ENCODE results near the gene NRXN3. TPM values are rescaled to one million over a fixed set of nuclear protein-coding genes. Genes with fewer than 3 reads are reported as not detected.

Gene NRXN3
- total and polyA plus RNA-seq, 4 donors = 0.07 to 1.2 (median 0.23) TPM

GRCh38 chr14:79278798-79279644 is 1108.8 kb downstream of the NRXN3 start (continued):
- no peak for TF ChIP-seq TAF1 (conservative IDR thresholded peaks at IDR 0.05)
- TF ChIP-seq SP1 (IDR thresholded peaks at IDR 0.05) = no peak
- TF ChIP-seq ZBTB33 (IDR thresholded peaks at IDR 0.05) = no peak
- TF ChIP-seq NR2F2 (IDR thresholded peaks at IDR 0.05) = no peak

- Histone ChIP-seq H3K9ac (ENCODE audit: low read depth in 1 of 2, low read length in 2 of 2) (no peak overlapping the region), H3K36me3 (ENCODE audit: control insufficient read depth in 4 of 4, insufficient read depth in 3 of 4, low read depth in 1 of 4, low read length in 3 of 4) (no peaks in the 10 kb centered on the region), H3K27me3 (ENCODE audit: control insufficient read depth in 4 of 4, insufficient read depth in 4 of 4, low read length in 3 of 4) (peaks cover 0 to 9% (median 1%) of the 10 kb centered on the region in 4 donors), H3K27ac (ENCODE audit: low read depth in 1 of 2, low read length in 2 of 2) (no peak overlapping the region), H3K4me3 (ENCODE audit: low read depth in 1 of 3, low read length in 3 of 3) (peak overlapping the region in 2 of 3 donors; percentile 50 to 59), H3K4me1 (ENCODE audit: control insufficient read depth in 4 of 4, insufficient read depth in 4 of 4, low read length in 3 of 4) (peaks cover 2 to 19% (median 15%) of the 10 kb centered on the region in 4 donors), H3K9me3 (ENCODE audit: control insufficient read depth in 4 of 4, low read length in 3 of 4) (no peaks in the 10 kb centered on the region)
- TF ChIP-seq TAF1 (conservative IDR thresholded peaks at IDR 0.05) (no peak), YY1 (IDR thresholded peaks at IDR 0.05) (no peak), CTCF (IDR thresholded peaks at IDR 0.05; ENCODE audit: low read depth, low read length, missing input control) (no peak)
- 4% methylated on average over 41 of the region's 41 CpGs for WGBS
- no peak for DNase-seq (ENCODE audit: low spot score)
Measured at GRCh38 chr14:79279645-79280597, 1109.7 kb downstream of the NRXN3 start.

- TF ChIP-seq MAX (IDR thresholded peaks at IDR 0.05) (no peak), REST (IDR thresholded peaks at IDR 0.05) (no peak), ATF3 (IDR thresholded peaks at IDR 0.05) (no peak), RXRA (IDR thresholded peaks at IDR 0.05) (no peak), HNF4G (IDR thresholded peaks at IDR 0.05) (no peak), JUND (IDR thresholded peaks at IDR 0.05) (no peak), NR2F2 (IDR thresholded peaks at IDR 0.05) (no peak)
- Histone ChIP-seq H3K9me3 (ENCODE audit: control insufficient read depth in 4 of 4, low read length in 3 of 4) (no peaks in the 10 kb centered on the region), H3K9ac (ENCODE audit: low read depth in 1 of 2, low read length in 2 of 2) (no peak overlapping the region), H3K4me1 (ENCODE audit: control insufficient read depth in 4 of 4, insufficient read depth in 4 of 4, low read length in 3 of 4) (peaks cover 2 to 19% (median 15%) of the 10 kb centered on the region in 4 donors), H3K4me3 (ENCODE audit: low read depth in 1 of 3, low read length in 3 of 3) (no peak overlapping the region), H3K36me3 (ENCODE audit: control insufficient read depth in 4 of 4, insufficient read depth in 3 of 4, low read depth in 1 of 4, low read length in 3 of 4) (no peaks in the 10 kb centered on the region), H3K27me3 (ENCODE audit: control insufficient read depth in 4 of 4, insufficient read depth in 4 of 4, low read length in 3 of 4) (peaks cover 0 to 13% (median 1%) of the 10 kb centered on the region in 4 donors), H3K27ac (ENCODE audit: low read depth in 1 of 2, low read length in 2 of 2) (no peak overlapping the region)
- 19% methylated on average over 6 of the region's 6 CpGs for WGBS
- DNase-seq (ENCODE audit: low spot score) = no peak
Measured at GRCh38 chr14:79281244-79282152, 1111.3 kb downstream of the NRXN3 start.
